Vagina (tissue), 2 donors: ENCODE measurements around the gene RC3H2. TPM values are rescaled to one million over a fixed set of nuclear protein-coding genes. Genes with fewer than 3 reads are reported as not detected.

ENCODE experiments used
- DNase-seq, 2 donors: peaks; one replicate each; pipeline ENCODE4 v3.0.0-alpha.2; 2017; ENCODE audit errors: extremely low spot score in 2 of 2
- H3K27ac ChIP-seq: fragments of 200-600 bp; sonication (generic); one replicate; pipeline ENCODE4 v1.5.1; 2019
- H3K27me3 ChIP-seq: fragments of 200-600 bp; sonication (generic); one replicate; pipeline ENCODE4 v1.5.1; 2019
- H3K36me3 ChIP-seq, 2 donors: fragments of 200-600 bp; sonication (generic); one replicate each; pipeline ENCODE4 v1.5.1; 2017 to 2019
- H3K4me1 ChIP-seq: fragments of 200-600 bp; sonication (generic); one replicate; pipeline ENCODE4 v1.5.1; 2019
- H3K4me3 ChIP-seq, 2 donors: fragments of 200-600 bp; sonication (generic); 1 replicate in 1 of 2; 2 replicates in 1 of 2; pipeline ENCODE4 v1.5.1; 2016 to 2019
- H3K9me3 ChIP-seq: fragments of 200-600 bp; sonication (generic); one replicate; pipeline ENCODE4 v1.5.1; 2019
- CTCF ChIP-seq, 3 experiments: fragments of 450-650 bp in 2 of 3; fragments of 200-600 bp in 1 of 3; sonication (generic) in 1 of 3; IDR thresholded peaks; one replicate each; pipeline ENCODE4 v1.5.1; 2017 to 2019; ENCODE audit warnings: antibody characterized with exemption in 3 of 3, mild to moderate bottlenecking in 2 of 3, moderate library complexity in 2 of 3
- POLR2A ChIP-seq, 2 donors: fragments of 450-650 bp; IDR thresholded peaks; one replicate each; pipeline ENCODE4 v1.6.1; 2017; ENCODE audit warnings: antibody characterized with exemption in 2 of 2, mild to moderate bottlenecking in 2 of 2, moderate library complexity in 2 of 2
- POLR2AphosphoS5 ChIP-seq, 2 donors: sonication (generic); formaldehyde crosslinking; IDR thresholded peaks; one replicate each; pipeline ENCODE4 v1.9.0; 2017; ENCODE audit warnings: antibody characterized with exemption in 2 of 2, mild to moderate bottlenecking in 2 of 2, low read depth in 1 of 2; ENCODE audit not compliant: insufficient read depth in 1 of 2
- intact Hi-C: fragments of 100-400 bp; cut with DNase I; formaldehyde crosslinking; loops from one replicate; pipeline ENCODE4 v1.15.1; 2023
- total RNA-seq: library from RNA; depleted of rRNA; stranded (reverse); fragments of >200 nt; gene quantifications from one replicate; pipeline ENCODE4 v1.2.3, GENCODE V29; 2016

The RC3H2 gene
- total RNA-seq = 37.6 TPM

- Histone ChIP-seq H3K4me3 (peak within 1 kb of the TSS; percentile 66 to 76), H3K36me3 (peaks cover 0 to 10% of the 10 kb centered on the region in 2 donors), H3K27me3 (no peaks in the 10 kb centered on the region), H3K4me1 (peaks cover 35% of the 10 kb centered on the region), H3K27ac (peak within 1 kb of the TSS; percentile 88), H3K9me3 (no peaks in the 10 kb centered on the region)
- intact Hi-C loops = no loop called here
- peak; percentile 98 to 100 for DNase-seq
- TF ChIP-seq POLR2AphosphoS5 (IDR thresholded peaks at IDR 0.05; ENCODE audit: insufficient read depth in 1 of 2, low read depth in 1 of 2) = peak; percentile 96 to 99
- TF ChIP-seq CTCF (IDR thresholded peaks at IDR 0.05) = peak in 2 of 3 experiments; percentile 2 to 6
- peak; percentile 46 to 95 for TF ChIP-seq POLR2A (IDR thresholded peaks at IDR 0.05)
Observed at GRCh38 chr9:122904823-122905710, at the start of gene RC3H2. RC3H2 (minus strand) TSS chr9:122905359; CDS start chr9:122897509, 7,850 bp downstream.

- Histone ChIP-seq H3K27ac (peak overlapping the region; percentile 17), H3K36me3 (no peaks in the 10 kb centered on the region), H3K27me3 (no peaks in the 10 kb centered on the region), H3K4me3 (no peak overlapping the region), H3K9me3 (no peaks in the 10 kb centered on the region), H3K4me1 (peaks cover 15% of the 10 kb centered on the region)
- intact Hi-C loops = no loop called here
- TF ChIP-seq POLR2AphosphoS5 (IDR thresholded peaks at IDR 0.05; ENCODE audit: insufficient read depth in 1 of 2, low read depth in 1 of 2) = no peak
- no peak for TF ChIP-seq CTCF (IDR thresholded peaks at IDR 0.05)
- TF ChIP-seq POLR2A (IDR thresholded peaks at IDR 0.05) = no peak
- DNase-seq = no peak
Observed at GRCh38 chr9:122954253-122954691, 49.1 kb upstream of the RC3H2 start.

GRCh38 chr9:122951056-122951455, 45.9 kb upstream of the RC3H2 start:
- Histone ChIP-seq H3K27me3 (no peaks in the 10 kb centered on the region), H3K9me3 (no peaks in the 10 kb centered on the region), H3K4me3 (no peak overlapping the region), H3K4me1 (peaks cover 42% of the 10 kb centered on the region), H3K27ac (no peak overlapping the region), H3K36me3 (no peaks in the 10 kb centered on the region)
- no peak for TF ChIP-seq POLR2AphosphoS5 (IDR thresholded peaks at IDR 0.05; ENCODE audit: insufficient read depth in 1 of 2, low read depth in 1 of 2)
- TF ChIP-seq POLR2A (IDR thresholded peaks at IDR 0.05) = no peak
- no peak for DNase-seq
- intact Hi-C loops = no loop called here

- no peak overlapping the region for H3K4me3 ChIP-seq
- H3K36me3 ChIP-seq = no peaks in the 10 kb centered on the region
- no peak for TF ChIP-seq POLR2AphosphoS5 (IDR thresholded peaks at IDR 0.05; ENCODE audit: insufficient read depth in 1 of 2, low read depth in 1 of 2)
- no peak for TF ChIP-seq POLR2A (IDR thresholded peaks at IDR 0.05)
- no peak for TF ChIP-seq CTCF (IDR thresholded peaks at IDR 0.05)
- no peak overlapping the region for H3K27ac ChIP-seq
- H3K4me1 ChIP-seq = peaks cover 48% of the 10 kb centered on the region
- H3K9me3 ChIP-seq = no peaks in the 10 kb centered on the region
- DNase-seq = no peak
- intact Hi-C loops = no loop called here
- H3K27me3 ChIP-seq = no peaks in the 10 kb centered on the region
Observed at GRCh38 chr9:122950263-122950662, 45.1 kb upstream of the RC3H2 start.

GRCh38 chr9:122949696-122950095, 44.5 kb upstream of the RC3H2 start:
- Histone ChIP-seq H3K4me1 (peaks cover 50% of the 10 kb centered on the region), H3K36me3 (no peaks in the 10 kb centered on the region), H3K9me3 (no peaks in the 10 kb centered on the region), H3K27ac (no peak overlapping the region), H3K27me3 (no peaks in the 10 kb centered on the region), H3K4me3 (no peak overlapping the region)
- no peak for TF ChIP-seq POLR2A (IDR thresholded peaks at IDR 0.05)
- TF ChIP-seq CTCF (IDR thresholded peaks at IDR 0.05) = no peak
- no peak for TF ChIP-seq POLR2AphosphoS5 (IDR thresholded peaks at IDR 0.05; ENCODE audit: insufficient read depth in 1 of 2, low read depth in 1 of 2)
- intact Hi-C loops = no loop called here
- DNase-seq = no peak
